H1 (cell line): ENCODE measurements around the gene RPRML. TPM values are rescaled to one million over a fixed set of nuclear protein-coding genes. Genes with fewer than 3 reads are reported as not detected.

Source experiments
- CHD1 ChIP-seq: IDR thresholded peaks from 2 replicates; pipeline ENCODE4 v1.6.1; 2012; ENCODE audit warnings: low read depth, low read length, improper control_type of control experiment
- EGR1 ChIP-seq: IDR thresholded peaks from 2 replicates; pipeline ENCODE4 v1.6.1; 2011; ENCODE audit warnings: low read depth, low read length, borderline replicate concordance
- GTF2F1 ChIP-seq: IDR thresholded peaks from 2 replicates; pipeline ENCODE4 v1.6.1; 2012; ENCODE audit warnings: low read depth, low read length, improper control_type of control experiment, borderline replicate concordance
- HDAC2 ChIP-seq, 2 experiments: fragments of 300-600 bp in 1 of 2; sonication (generic) in 1 of 2; IDR thresholded peaks; 2 replicates each; pipeline ENCODE4 v1.6.1; 2011 to 2012; ENCODE audit warnings: low read depth in 2 of 2, low read length in 2 of 2, mild to moderate bottlenecking in 2 of 2, moderate library complexity in 2 of 2, borderline replicate concordance in 1 of 2, inconsistent platforms in 1 of 2
- JUN ChIP-seq: IDR thresholded peaks from 2 replicates; pipeline ENCODE4 v1.6.1; 2011; ENCODE audit warnings: low read depth, mild to moderate bottlenecking, improper control_type of control experiment, low read length
- KDM5A ChIP-seq: fragments of 200-600 bp; IDR thresholded peaks from 2 replicates; pipeline ENCODE4 v1.7.1; 2012; ENCODE audit warnings: mild to moderate bottlenecking, low read length, inconsistent platforms, mixed read lengths
- NANOG ChIP-seq: IDR thresholded peaks from 2 replicates; pipeline ENCODE4 v1.6.1; 2011; ENCODE audit warnings: low read length, low read depth, mild to moderate bottlenecking, inconsistent platforms; ENCODE audit not compliant: insufficient read depth, poor library complexity, severe bottlenecking
- RNF2 ChIP-seq: fragments of 200-900, 300-1000 bp; sonication (generic); IDR thresholded peaks from 2 replicates; pipeline ENCODE4 v1.7.1; 2016; ENCODE audit warnings: borderline replicate concordance, low read depth, mild to moderate bottlenecking, antibody characterized with exemption, low read length; ENCODE audit not compliant: poor library complexity, severe bottlenecking; ENCODE audit errors: missing control alignments
- SP1 ChIP-seq: IDR thresholded peaks from 2 replicates; pipeline ENCODE4 v1.6.1; 2011; ENCODE audit warnings: low read depth, low read length
- polyA plus RNA-seq, 7 experiments: library from polyadenylated mRNA; depleted of rRNA in 3 of 7; stranded (reverse) in 5 of 7; unstranded in 2 of 7; fragments of >200 nt in 5 of 7; fragments of 200-250 nt in 2 of 7; gene quantifications; 1 replicate in 5 of 7; 2 replicates in 1 of 7; 4 replicates in 1 of 7; pipeline versions ENCODE4 v1.2.1 to v1.2.3, GENCODE V29; 2011 to 2013; ENCODE audit warnings: missing spikeins in 2 of 7, mixed read lengths in 2 of 7
- total RNA-seq: library from RNA; stranded (reverse); fragmentation: NEBNext Ultra II Directional; extraction: Animal tissue kit (Norgen Biotek cat#: 25700); gene quantifications from 2 replicates; pipeline ENCODE4 v1.2.1, GENCODE V29; 2021
- TF ChIP-seq, protein P1 (sequence below): fragments of 300-600 bp; sonication (generic); IDR thresholded peaks from 2 replicates; pipeline ENCODE4 v1.7.1; 2012; ENCODE audit warnings: low read length, moderate library complexity, mild to moderate bottlenecking, inconsistent platforms; ENCODE audit not compliant: insufficient replicate concordance

Gene RPRML
- total and polyA plus RNA-seq, 2 of the 8 experiments (the other 6 are each of a cell fraction or from before 2014, with no cell fraction given) = 3.5 to 5.5 TPM

DNA sequence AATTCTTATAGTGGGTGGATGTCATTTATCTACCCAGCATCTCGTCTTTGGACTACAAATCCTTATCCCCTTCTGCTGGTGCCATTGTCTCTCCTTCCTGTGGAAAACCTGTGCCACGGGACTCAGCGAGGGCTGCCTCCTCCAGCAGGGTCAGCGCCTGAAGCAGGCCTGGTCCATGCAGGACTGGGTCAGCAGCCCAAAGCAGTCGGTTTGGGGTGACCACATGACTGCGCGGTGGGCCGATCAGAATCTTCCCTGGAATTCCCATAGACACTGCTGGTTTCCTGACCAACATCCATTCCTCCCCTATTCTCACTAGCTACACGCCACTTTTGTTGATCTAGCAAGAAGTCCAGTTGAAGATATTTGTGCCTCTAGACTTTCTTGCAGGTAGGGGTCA is 26.9 kb downstream of the RPRML start (continued):
- TF ChIP-seq, protein P1, sequence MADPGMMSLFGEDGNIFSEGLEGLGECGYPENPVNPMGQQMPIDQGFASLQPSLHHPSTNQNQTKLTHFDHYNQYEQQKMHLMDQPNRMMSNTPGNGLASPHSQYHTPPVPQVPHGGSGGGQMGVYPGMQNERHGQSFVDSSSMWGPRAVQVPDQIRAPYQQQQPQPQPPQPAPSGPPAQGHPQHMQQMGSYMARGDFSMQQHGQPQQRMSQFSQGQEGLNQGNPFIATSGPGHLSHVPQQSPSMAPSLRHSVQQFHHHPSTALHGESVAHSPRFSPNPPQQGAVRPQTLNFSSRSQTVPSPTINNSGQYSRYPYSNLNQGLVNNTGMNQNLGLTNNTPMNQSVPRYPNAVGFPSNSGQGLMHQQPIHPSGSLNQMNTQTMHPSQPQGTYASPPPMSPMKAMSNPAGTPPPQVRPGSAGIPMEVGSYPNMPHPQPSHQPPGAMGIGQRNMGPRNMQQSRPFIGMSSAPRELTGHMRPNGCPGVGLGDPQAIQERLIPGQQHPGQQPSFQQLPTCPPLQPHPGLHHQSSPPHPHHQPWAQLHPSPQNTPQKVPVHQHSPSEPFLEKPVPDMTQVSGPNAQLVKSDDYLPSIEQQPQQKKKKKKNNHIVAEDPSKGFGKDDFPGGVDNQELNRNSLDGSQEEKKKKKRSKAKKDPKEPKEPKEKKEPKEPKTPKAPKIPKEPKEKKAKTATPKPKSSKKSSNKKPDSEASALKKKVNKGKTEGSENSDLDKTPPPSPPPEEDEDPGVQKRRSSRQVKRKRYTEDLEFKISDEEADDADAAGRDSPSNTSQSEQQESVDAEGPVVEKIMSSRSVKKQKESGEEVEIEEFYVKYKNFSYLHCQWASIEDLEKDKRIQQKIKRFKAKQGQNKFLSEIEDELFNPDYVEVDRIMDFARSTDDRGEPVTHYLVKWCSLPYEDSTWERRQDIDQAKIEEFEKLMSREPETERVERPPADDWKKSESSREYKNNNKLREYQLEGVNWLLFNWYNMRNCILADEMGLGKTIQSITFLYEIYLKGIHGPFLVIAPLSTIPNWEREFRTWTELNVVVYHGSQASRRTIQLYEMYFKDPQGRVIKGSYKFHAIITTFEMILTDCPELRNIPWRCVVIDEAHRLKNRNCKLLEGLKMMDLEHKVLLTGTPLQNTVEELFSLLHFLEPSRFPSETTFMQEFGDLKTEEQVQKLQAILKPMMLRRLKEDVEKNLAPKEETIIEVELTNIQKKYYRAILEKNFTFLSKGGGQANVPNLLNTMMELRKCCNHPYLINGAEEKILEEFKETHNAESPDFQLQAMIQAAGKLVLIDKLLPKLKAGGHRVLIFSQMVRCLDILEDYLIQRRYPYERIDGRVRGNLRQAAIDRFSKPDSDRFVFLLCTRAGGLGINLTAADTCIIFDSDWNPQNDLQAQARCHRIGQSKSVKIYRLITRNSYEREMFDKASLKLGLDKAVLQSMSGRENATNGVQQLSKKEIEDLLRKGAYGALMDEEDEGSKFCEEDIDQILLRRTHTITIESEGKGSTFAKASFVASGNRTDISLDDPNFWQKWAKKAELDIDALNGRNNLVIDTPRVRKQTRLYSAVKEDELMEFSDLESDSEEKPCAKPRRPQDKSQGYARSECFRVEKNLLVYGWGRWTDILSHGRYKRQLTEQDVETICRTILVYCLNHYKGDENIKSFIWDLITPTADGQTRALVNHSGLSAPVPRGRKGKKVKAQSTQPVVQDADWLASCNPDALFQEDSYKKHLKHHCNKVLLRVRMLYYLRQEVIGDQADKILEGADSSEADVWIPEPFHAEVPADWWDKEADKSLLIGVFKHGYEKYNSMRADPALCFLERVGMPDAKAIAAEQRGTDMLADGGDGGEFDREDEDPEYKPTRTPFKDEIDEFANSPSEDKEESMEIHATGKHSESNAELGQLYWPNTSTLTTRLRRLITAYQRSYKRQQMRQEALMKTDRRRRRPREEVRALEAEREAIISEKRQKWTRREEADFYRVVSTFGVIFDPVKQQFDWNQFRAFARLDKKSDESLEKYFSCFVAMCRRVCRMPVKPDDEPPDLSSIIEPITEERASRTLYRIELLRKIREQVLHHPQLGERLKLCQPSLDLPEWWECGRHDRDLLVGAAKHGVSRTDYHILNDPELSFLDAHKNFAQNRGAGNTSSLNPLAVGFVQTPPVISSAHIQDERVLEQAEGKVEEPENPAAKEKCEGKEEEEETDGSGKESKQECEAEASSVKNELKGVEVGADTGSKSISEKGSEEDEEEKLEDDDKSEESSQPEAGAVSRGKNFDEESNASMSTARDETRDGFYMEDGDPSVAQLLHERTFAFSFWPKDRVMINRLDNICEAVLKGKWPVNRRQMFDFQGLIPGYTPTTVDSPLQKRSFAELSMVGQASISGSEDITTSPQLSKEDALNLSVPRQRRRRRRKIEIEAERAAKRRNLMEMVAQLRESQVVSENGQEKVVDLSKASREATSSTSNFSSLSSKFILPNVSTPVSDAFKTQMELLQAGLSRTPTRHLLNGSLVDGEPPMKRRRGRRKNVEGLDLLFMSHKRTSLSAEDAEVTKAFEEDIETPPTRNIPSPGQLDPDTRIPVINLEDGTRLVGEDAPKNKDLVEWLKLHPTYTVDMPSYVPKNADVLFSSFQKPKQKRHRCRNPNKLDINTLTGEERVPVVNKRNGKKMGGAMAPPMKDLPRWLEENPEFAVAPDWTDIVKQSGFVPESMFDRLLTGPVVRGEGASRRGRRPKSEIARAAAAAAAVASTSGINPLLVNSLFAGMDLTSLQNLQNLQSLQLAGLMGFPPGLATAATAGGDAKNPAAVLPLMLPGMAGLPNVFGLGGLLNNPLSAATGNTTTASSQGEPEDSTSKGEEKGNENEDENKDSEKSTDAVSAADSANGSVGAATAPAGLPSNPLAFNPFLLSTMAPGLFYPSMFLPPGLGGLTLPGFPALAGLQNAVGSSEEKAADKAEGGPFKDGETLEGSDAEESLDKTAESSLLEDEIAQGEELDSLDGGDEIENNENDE = no peak
- TF ChIP-seq JUN (no peak), GTF2F1 (no peak), EGR1 (no peak), NANOG (no peak), HDAC2 (IDR thresholded peaks at IDR 0.05; ENCODE audit: borderline replicate concordance in 1 of 2, low read depth in 2 of 2, low read length in 2 of 2) (no peak), KDM5A (no peak), RNF2 (no peak), CHD1 (no peak), SP1 (no peak)
